Measurements from ENCODE around the gene BTBD16. TPM values are rescaled to one million over a fixed set of nuclear protein-coding genes. Genes with fewer than 3 reads are reported as not detected.

The BTBD16 gene
- total RNA-seq, 1 experiment from 2014 or later, result not detected

- Histone ChIP-seq H3K4me3 (no peak overlapping the region), H3K27ac (no peak overlapping the region), H3K4me1 (no peaks in the 10 kb centered on the region; the same call in 1 of the 2 replicates), H3K9me3 (replicated peaks) (peaks cover 8% of the 10 kb centered on the region; the same call in 1 of the 2 replicates), H3K27me3 (no peaks in the 10 kb centered on the region), H3K36me3 (no peaks in the 10 kb centered on the region)
- DNase-seq, result no peak
Observed at GRCh38 chr10:122302315-122302714, 31.2 kb downstream of the BTBD16 start.

GRCh38 chr10:122303271-122304053 lies 32.4 kb downstream of the BTBD16 start:
- H3K4me1 ChIP-seq, result no peaks in the 10 kb centered on the region; the same call in 1 of the 2 replicates

GRCh38 chr10:122304054-122304579 lies 33.0 kb downstream of the BTBD16 start:
- H3K27ac ChIP-seq, result no peak overlapping the region
- no peak overlapping the region for H3K4me3 ChIP-seq
- H3K9me3 ChIP-seq (replicated peaks), result peaks cover 8% of the 10 kb centered on the region; the same call in 1 of the 2 replicates
- no peaks in the 10 kb centered on the region; the same call in 1 of the 2 replicates for H3K4me1 ChIP-seq
- no peaks in the 10 kb centered on the region for H3K27me3 ChIP-seq
- H3K36me3 ChIP-seq, result no peaks in the 10 kb centered on the region
- no peak for DNase-seq

More at GRCh38 chr10:122303271-122304053, 32.4 kb downstream of the BTBD16 start:
- DNase-seq, result no peak
- Histone ChIP-seq H3K27me3 (no peaks in the 10 kb centered on the region), H3K36me3 (no peaks in the 10 kb centered on the region), H3K9me3 (replicated peaks) (peaks cover 8% of the 10 kb centered on the region; the same call in 1 of the 2 replicates), H3K27ac (no peak overlapping the region), H3K4me3 (no peak overlapping the region)

- Histone ChIP-seq H3K9me3 (replicated peaks) (peaks cover 8% of the 10 kb centered on the region; the same call in 1 of the 2 replicates), H3K4me3 (no peak overlapping the region), H3K36me3 (no peaks in the 10 kb centered on the region), H3K27ac (no peak overlapping the region), H3K4me1 (no peaks in the 10 kb centered on the region; the same call in 1 of the 2 replicates), H3K27me3 (no peaks in the 10 kb centered on the region)
- DNase-seq, result no peak
Observed at GRCh38 chr10:122306282-122306681, 35.2 kb downstream of the BTBD16 start.

- H3K27ac ChIP-seq, result no peak overlapping the region
- no peaks in the 10 kb centered on the region for H3K27me3 ChIP-seq
- peaks cover 8% of the 10 kb centered on the region; the same call in 1 of the 2 replicates for H3K9me3 ChIP-seq (replicated peaks)
- H3K4me3 ChIP-seq, result no peak overlapping the region
- DNase-seq, result no peak
- H3K36me3 ChIP-seq, result no peaks in the 10 kb centered on the region
- no peaks in the 10 kb centered on the region; the same call in 1 of the 2 replicates for H3K4me1 ChIP-seq
Observed at GRCh38 chr10:122306744-122307143, 35.6 kb downstream of the BTBD16 start.

GRCh38 chr10:122307669-122308416 lies 36.7 kb downstream of the BTBD16 start:
- Histone ChIP-seq H3K27ac (no peak overlapping the region), H3K36me3 (no peaks in the 10 kb centered on the region), H3K27me3 (no peaks in the 10 kb centered on the region), H3K4me1 (no peaks in the 10 kb centered on the region), H3K4me3 (no peak overlapping the region), H3K9me3 (replicated peaks) (peaks cover 8% of the 10 kb centered on the region; the same call in 1 of the 2 replicates)
- DNase-seq, result no peak

GRCh38 chr10:122308417-122309141 lies 37.5 kb downstream of the BTBD16 start:
- no peaks in the 10 kb centered on the region for H3K27me3 ChIP-seq
- no peak overlapping the region for H3K27ac ChIP-seq
- H3K4me1 ChIP-seq, result no peaks in the 10 kb centered on the region
- peaks cover 8% of the 10 kb centered on the region; the same call in 1 of the 2 replicates for H3K9me3 ChIP-seq (replicated peaks)
- H3K36me3 ChIP-seq, result no peaks in the 10 kb centered on the region
- no peak overlapping the region for H3K4me3 ChIP-seq
- no peak for DNase-seq

GRCh38 chr10:122310311-122311050 lies 39.4 kb downstream of the BTBD16 start:
- Histone ChIP-seq H3K4me3 (no peak overlapping the region), H3K4me1 (no peaks in the 10 kb centered on the region), H3K27me3 (no peaks in the 10 kb centered on the region), H3K36me3 (no peaks in the 10 kb centered on the region), H3K9me3 (replicated peaks) (peaks cover 3% of the 10 kb centered on the region; the same call in 1 of the 2 replicates), H3K27ac (no peak overlapping the region)
- DNase-seq, result no peak

- Histone ChIP-seq H3K4me1 (no peaks in the 10 kb centered on the region), H3K36me3 (no peaks in the 10 kb centered on the region), H3K4me3 (no peak overlapping the region), H3K27me3 (no peaks in the 10 kb centered on the region), H3K9me3 (replicated peaks) (no peaks in the 10 kb centered on the region), H3K27ac (no peak overlapping the region)
- DNase-seq, result no peak
Observed at GRCh38 chr10:122311051-122311410, 39.9 kb downstream of the BTBD16 start.

- Histone ChIP-seq H3K4me3 (no peak overlapping the region), H3K9me3 (replicated peaks) (no peaks in the 10 kb centered on the region), H3K27me3 (no peaks in the 10 kb centered on the region), H3K27ac (no peak overlapping the region), H3K4me1 (no peaks in the 10 kb centered on the region), H3K36me3 (no peaks in the 10 kb centered on the region)
- no peak for DNase-seq
Observed at GRCh38 chr10:122311716-122312115, 40.6 kb downstream of the BTBD16 start.

- no peaks in the 10 kb centered on the region for H3K36me3 ChIP-seq
- H3K9me3 ChIP-seq (replicated peaks), result no peaks in the 10 kb centered on the region
- no peak overlapping the region for H3K4me3 ChIP-seq
- no peak overlapping the region for H3K27ac ChIP-seq
- no peak for DNase-seq
- H3K27me3 ChIP-seq, result no peaks in the 10 kb centered on the region
- H3K4me1 ChIP-seq, result no peaks in the 10 kb centered on the region
Observed at GRCh38 chr10:122316224-122316884, 45.3 kb downstream of the BTBD16 start.

GRCh38 chr10:122321960-122322359 lies 50.9 kb downstream of the BTBD16 start:
- no peak for DNase-seq
- no peak overlapping the region for H3K4me3 ChIP-seq
- H3K36me3 ChIP-seq, result no peaks in the 10 kb centered on the region

GRCh38 chr10:122323189-122323588 lies 52.1 kb downstream of the BTBD16 start:
- Histone ChIP-seq H3K27me3 (peaks cover 5% of the 10 kb centered on the region), H3K36me3 (no peaks in the 10 kb centered on the region), H3K9me3 (replicated peaks) (no peaks in the 10 kb centered on the region), H3K4me3 (no peak overlapping the region), H3K4me1 (no peaks in the 10 kb centered on the region), H3K27ac (no peak overlapping the region)
- no peak for DNase-seq

More at GRCh38 chr10:122321960-122322359, 50.9 kb downstream of the BTBD16 start:
- H3K4me1 ChIP-seq, result no peaks in the 10 kb centered on the region
- no peaks in the 10 kb centered on the region for H3K27me3 ChIP-seq
- no peak overlapping the region for H3K27ac ChIP-seq
- no peaks in the 10 kb centered on the region for H3K9me3 ChIP-seq (replicated peaks)

Measured in SJCRH30 (cell line).